Choroid plexus epithelial cell (primary cell): ENCODE results near the gene COL9A3.

Experiments used
- DNase-seq: peaks from one replicate; pipeline ENCODE4 v3.0.0-alpha.2; 2010; ENCODE audit warnings: low read depth
- H3K4me3 ChIP-seq: 2 replicates; pipeline ENCODE4 v1.5.1; 2011; ENCODE audit warnings: low read depth, mild to moderate bottlenecking, control low read depth, low read length, moderate library complexity
- TF ChIP-seq, protein P1 (sequence below): conservative IDR thresholded peaks from 2 replicates; pipeline ENCODE4 v1.5.1; 2011; ENCODE audit warnings: low read depth, mild to moderate bottlenecking, control low read depth, inconsistent platforms, low read length, moderate library complexity

Gene COL9A3

DNA sequence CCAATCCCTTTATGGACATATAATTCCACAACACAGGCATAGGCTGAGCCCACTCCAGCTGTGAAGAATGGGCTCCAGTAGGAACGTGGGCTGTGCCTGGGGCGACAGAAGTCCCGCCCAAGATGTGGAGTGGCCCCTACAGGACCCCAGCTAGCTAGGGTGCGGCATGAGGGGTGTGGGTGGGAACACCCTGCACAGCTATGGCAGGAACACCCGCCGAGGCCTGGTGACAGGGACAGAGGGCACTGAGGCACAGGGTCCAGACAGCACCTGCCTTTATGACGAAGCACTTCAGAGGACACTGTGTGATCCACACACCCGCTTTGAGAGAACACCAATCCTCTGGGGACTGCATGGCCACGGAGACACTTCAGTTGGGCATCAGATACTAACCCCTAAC is 73.0 kb downstream of the COL9A3 start:
- TF ChIP-seq, protein P1, sequence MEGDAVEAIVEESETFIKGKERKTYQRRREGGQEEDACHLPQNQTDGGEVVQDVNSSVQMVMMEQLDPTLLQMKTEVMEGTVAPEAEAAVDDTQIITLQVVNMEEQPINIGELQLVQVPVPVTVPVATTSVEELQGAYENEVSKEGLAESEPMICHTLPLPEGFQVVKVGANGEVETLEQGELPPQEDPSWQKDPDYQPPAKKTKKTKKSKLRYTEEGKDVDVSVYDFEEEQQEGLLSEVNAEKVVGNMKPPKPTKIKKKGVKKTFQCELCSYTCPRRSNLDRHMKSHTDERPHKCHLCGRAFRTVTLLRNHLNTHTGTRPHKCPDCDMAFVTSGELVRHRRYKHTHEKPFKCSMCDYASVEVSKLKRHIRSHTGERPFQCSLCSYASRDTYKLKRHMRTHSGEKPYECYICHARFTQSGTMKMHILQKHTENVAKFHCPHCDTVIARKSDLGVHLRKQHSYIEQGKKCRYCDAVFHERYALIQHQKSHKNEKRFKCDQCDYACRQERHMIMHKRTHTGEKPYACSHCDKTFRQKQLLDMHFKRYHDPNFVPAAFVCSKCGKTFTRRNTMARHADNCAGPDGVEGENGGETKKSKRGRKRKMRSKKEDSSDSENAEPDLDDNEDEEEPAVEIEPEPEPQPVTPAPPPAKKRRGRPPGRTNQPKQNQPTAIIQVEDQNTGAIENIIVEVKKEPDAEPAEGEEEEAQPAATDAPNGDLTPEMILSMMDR: no peak

DNA sequence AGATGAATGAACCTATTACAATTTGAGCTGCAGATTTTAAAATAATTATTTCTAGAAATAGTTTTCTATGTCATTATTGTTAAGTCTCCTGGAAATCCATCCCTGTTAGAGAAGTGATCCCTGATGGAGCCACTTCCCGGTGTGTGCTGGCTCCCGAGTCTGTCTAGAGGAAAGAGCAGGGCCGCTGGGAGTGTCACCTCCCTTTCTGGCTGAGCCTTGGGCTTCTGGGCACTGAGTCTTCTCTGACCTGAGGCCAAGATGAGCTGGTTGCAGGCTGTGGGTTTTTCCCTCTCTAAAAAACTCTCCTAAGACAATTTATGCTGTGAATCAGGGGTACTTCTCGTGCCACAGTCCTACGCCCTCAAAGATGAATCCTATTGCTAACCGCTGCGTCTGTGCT is 73.6 kb downstream of the COL9A3 start:
- no peak for DNase-seq
- no peak overlapping the region for H3K4me3 ChIP-seq
- TF ChIP-seq, protein P1: no peak

More for the DNA sequence above, 73.0 kb downstream of the COL9A3 start:
- no peak overlapping the region for H3K4me3 ChIP-seq
- no peak for DNase-seq
